ENCODE measurements around the gene RBM7. TPM values are rescaled to one million over a fixed set of nuclear protein-coding genes. Genes with fewer than 3 reads are reported as not detected.

Gene RBM7
- total and polyA plus RNA-seq, 2 donors (not counting 3 experiments of a cell fraction or from before 2014, with no cell fraction given): 16.4 to 38.4 TPM

- dilution Hi-C loops (cut with MboI; ENCODE audit: extremely low pct_ligation_motif_present, low sequenced_read_pairs): no loop called here
- no peak overlapping the region for H3K4me2 ChIP-seq (ENCODE audit: insufficient read depth, low read length)
- peak; percentile 71 for FAIRE-seq
Measured at GRCh38 chr11:114354076-114354475, 46.4 kb upstream of the RBM7 start.

More at GRCh38 chr11:114354076-114354475, 46.4 kb upstream of the RBM7 start:
- Histone ChIP-seq H3K27ac (ENCODE audit: insufficient read depth, low read depth, low read length) (no peak overlapping the region), H3K27me3 (ENCODE audit: control insufficient read depth in 2 of 2, insufficient read depth in 2 of 2, low read length in 2 of 2) (no peaks in the 10 kb centered on the region), H3K4me3 (replicated peaks in 1 of 3; ENCODE audit: insufficient read depth in 1 of 3, low read depth in 1 of 3, low read length in 3 of 3) (no peak overlapping the region), H4K20me1 (replicated peaks; ENCODE audit: control insufficient read depth, extremely low read depth, insufficient read depth, low read length) (no peaks in the 10 kb centered on the region), H2AFZ (ENCODE audit: low read depth, low read length) (no peak overlapping the region), H3K9me1 (replicated peaks; ENCODE audit: control insufficient read depth, extremely low read depth, insufficient read depth, low read length) (no peaks in the 10 kb centered on the region), H3K4me1 (ENCODE audit: control insufficient read depth, extremely low read depth, insufficient read depth, low read length) (peaks cover 7% of the 10 kb centered on the region), H3K79me2 (ENCODE audit: control insufficient read depth, insufficient read depth, low read length) (no peaks in the 10 kb centered on the region), H3K9ac (replicated peaks; ENCODE audit: extremely low read depth, insufficient read depth, low read length) (no peak overlapping the region), H3K9me3 (replicated peaks; ENCODE audit: control insufficient read depth, insufficient read depth, low read length) (no peaks in the 10 kb centered on the region), H3K36me3 (ENCODE audit: control insufficient read depth in 2 of 2, extremely low read depth in 1 of 2, insufficient read depth in 2 of 2, low read length in 2 of 2) (no peaks in the 10 kb centered on the region)
- TF ChIP-seq FOS (IDR thresholded peaks at IDR 0.05; ENCODE audit: borderline replicate concordance, insufficient read depth, low read length) (peak; percentile 82), MYC (IDR thresholded peaks at IDR 0.05; ENCODE audit: low read depth, low read length) (no peak), CTCF (IDR thresholded peaks at IDR 0.05; ENCODE audit: extremely low read depth in 1 of 2, insufficient read depth in 1 of 2, low read depth in 1 of 2, low read length in 2 of 2) (no peak), GATA2 (IDR thresholded peaks at IDR 0.05; ENCODE audit: insufficient read depth, insufficient read length, low read depth, low read length) (peak; percentile 32), POLR2AphosphoS5 (IDR thresholded peaks at IDR 0.05; ENCODE audit: insufficient read depth, low read depth, low read length) (peak; percentile 40), JUN (IDR thresholded peaks at IDR 0.05; ENCODE audit: borderline replicate concordance, insufficient read depth, insufficient read length, low read depth) (peak; percentile 89), MAX (IDR thresholded peaks at IDR 0.05; ENCODE audit: insufficient read depth, insufficient read length) (peak; percentile 34), POLR2A (IDR thresholded peaks at IDR 0.05; ENCODE audit: low read depth, low read length) (peak; percentile 34), EZH2 (IDR thresholded peaks at IDR 0.05; ENCODE audit: borderline replicate concordance, low read depth, low read length, severe bottlenecking) (no peak)
- no TSS peak for BruUV-seq (replicated peaks)
- CTCF ChIA-PET: interaction anchor here (1.2 kb wide), 1 partner anchor 9 kb away, joined by 3 read pairs; no protein-coding TSS in a partner anchor
- POLR2A ChIA-PET: interaction anchor here (0.9 kb wide), 1 partner anchor 58 kb away, joined by 3 read pairs; the partner anchor contains the start of gene NNMT
- intact Hi-C loops (cut with micrococcal nuclease): loop anchor here (1.0 kb wide), 1 partner anchor 46 kb away; the partner anchor contains the start of genes C11orf71 and RBM7
- DNase-seq (ENCODE audit: low read depth, low spot score): peak; percentile 87
